Activated naive CD4-positive, alpha-beta T cell treated with anti-CD3 and anti-CD28 coated beads for 36 hours (primary cell): ENCODE measurements around the gene ATXN7L3. TPM values are rescaled to one million over a fixed set of nuclear protein-coding genes. Genes with fewer than 3 reads are reported as not detected.

Source experiments
- CTCF ChIA-PET: fragments of 350-600 bp; sonication (Branson Sonifier 250); formaldehyde crosslinking; loops from one replicate; lab custom pipeline; 2021; ENCODE audit warnings: antibody characterized with exemption; lab: Charles Lee
- DNase-seq: peaks from one replicate; pipeline ENCODE4 v3.0.0-alpha.2; 2020
- H3K27ac Mint-ChIP-seq: one replicate; pipeline ENCODE4 v1.8.0; 2021; ENCODE audit warnings: mild to moderate bottlenecking, mixed read lengths
- H3K27me3 Mint-ChIP-seq: one replicate; pipeline ENCODE4 v1.8.0; 2021; ENCODE audit warnings: low read depth, mixed read lengths
- H3K36me3 Mint-ChIP-seq: one replicate; pipeline ENCODE4 v1.8.0; 2021; ENCODE audit warnings: low read depth, mixed read lengths
- H3K4me1 Mint-ChIP-seq: one replicate; pipeline ENCODE4 v1.8.0; 2021; ENCODE audit warnings: low read depth, mixed read lengths
- H3K4me3 Mint-ChIP-seq: one replicate; pipeline ENCODE4 v1.8.0; 2021; ENCODE audit warnings: mild to moderate bottlenecking, moderate library complexity, mixed read lengths
- H3K9me3 Mint-ChIP-seq: one replicate; pipeline ENCODE4 v1.8.0; 2021; ENCODE audit warnings: mixed read lengths
- intact Hi-C: fragments of 100-400 bp; cut with micrococcal nuclease; formaldehyde crosslinking; loops from one replicate; pipeline ENCODE4 v1.15.1; 2023
- total RNA-seq, 2 experiments: library from RNA; stranded (reverse); gene quantifications; one replicate each; pipeline ENCODE4 v1.2.3, GENCODE V29; 2021

The ATXN7L3 gene
- total RNA-seq, 2 experiments from 2014 or later = 53.3 to 53.9 TPM

- intact Hi-C loops = no loop called here
- H3K27me3 Mint-ChIP-seq = no peaks in the 10 kb centered on the region
- CTCF ChIA-PET = interaction anchor here (0.7 to 1.2 kb wide), 2 partner anchors 138 to 1449 kb away, joined by 3 read pairs; no protein-coding TSS in a partner anchor
Observed at GRCh38 chr17:44207743-44208142, 8.1 kb upstream of the ATXN7L3 start.

GRCh38 chr17:44207319-44207718, 7.6 kb upstream of the ATXN7L3 start:
- no peak overlapping the region for H3K4me3 Mint-ChIP-seq
- peaks cover 59% of the 10 kb centered on the region for H3K4me1 Mint-ChIP-seq
- H3K27me3 Mint-ChIP-seq = no peaks in the 10 kb centered on the region
- DNase-seq = no peak
- intact Hi-C loops = no loop called here
- peaks cover 38% of the 10 kb centered on the region for H3K36me3 Mint-ChIP-seq
- no peaks in the 10 kb centered on the region for H3K9me3 Mint-ChIP-seq
- no peak overlapping the region for H3K27ac Mint-ChIP-seq
- CTCF ChIA-PET = interaction anchor here (1.5 kb wide), 1 partner anchor 162 kb away, joined by 4 read pairs; no protein-coding TSS in a partner anchor

More at GRCh38 chr17:44207743-44208142, 8.1 kb upstream of the ATXN7L3 start:
- Mint-ChIP-seq H3K27ac (peak overlapping the region; percentile 80), H3K36me3 (peaks cover 39% of the 10 kb centered on the region), H3K4me3 (no peak overlapping the region), H3K4me1 (peaks cover 60% of the 10 kb centered on the region), H3K9me3 (no peaks in the 10 kb centered on the region)
- DNase-seq = no peak

- H3K36me3 Mint-ChIP-seq = peaks cover 38% of the 10 kb centered on the region
- peaks cover 54% of the 10 kb centered on the region for H3K4me1 Mint-ChIP-seq
- H3K27me3 Mint-ChIP-seq = no peaks in the 10 kb centered on the region
- H3K9me3 Mint-ChIP-seq = no peaks in the 10 kb centered on the region
- no peak for DNase-seq
- intact Hi-C loops = no loop called here
- H3K4me3 Mint-ChIP-seq = no peak overlapping the region
- no peak overlapping the region for H3K27ac Mint-ChIP-seq
- CTCF ChIA-PET = interaction anchor here (1.5 kb wide), 1 partner anchor 163 kb away, joined by 4 read pairs; no protein-coding TSS in a partner anchor
Observed at GRCh38 chr17:44206825-44207155, 7.1 kb upstream of the ATXN7L3 start.

- intact Hi-C loops = no loop called here
- peak overlapping the region; percentile 42 for H3K27ac Mint-ChIP-seq
- DNase-seq = no peak
- peaks cover 35% of the 10 kb centered on the region for H3K36me3 Mint-ChIP-seq
- CTCF ChIA-PET = interaction anchor here (0.9 to 1.5 kb wide), 4 partner anchors 10 to 164 kb away, joined by 4 to 7 read pairs (median 5); no protein-coding TSS in a partner anchor
- H3K4me1 Mint-ChIP-seq = peaks cover 50% of the 10 kb centered on the region
- no peaks in the 10 kb centered on the region for H3K27me3 Mint-ChIP-seq
- H3K4me3 Mint-ChIP-seq = no peak overlapping the region
- no peaks in the 10 kb centered on the region for H3K9me3 Mint-ChIP-seq
Observed at GRCh38 chr17:44205962-44206824, 6.5 kb upstream of the ATXN7L3 start.

GRCh38 chr17:44204441-44204882, 4.8 kb upstream of the ATXN7L3 start:
- H3K9me3 Mint-ChIP-seq = no peaks in the 10 kb centered on the region
- H3K4me3 Mint-ChIP-seq = no peak overlapping the region
- peaks cover 26% of the 10 kb centered on the region for H3K36me3 Mint-ChIP-seq
- DNase-seq = no peak
- CTCF ChIA-PET = interaction anchor here (0.7 to 4.0 kb wide), 11 partner anchors 9 to 159 kb away, joined by 3 to 15 read pairs (median 5); partner anchors contain the start of genes FAM171A2 and TMUB2
- no peaks in the 10 kb centered on the region for H3K27me3 Mint-ChIP-seq
- H3K27ac Mint-ChIP-seq = peak overlapping the region; percentile 74
- intact Hi-C loops = no loop called here
- H3K4me1 Mint-ChIP-seq = peaks cover 40% of the 10 kb centered on the region

GRCh38 chr17:44203731-44204440, 4.2 kb upstream of the ATXN7L3 start:
- CTCF ChIA-PET = interaction anchor here (0.6 to 4.0 kb wide), 14 partner anchors 10 to 164 kb away, joined by 3 to 15 read pairs (median 5); partner anchors contain the start of genes FAM171A2, GRN and TMUB2
- peak; percentile 78 for DNase-seq
- H3K27me3 Mint-ChIP-seq = no peaks in the 10 kb centered on the region
- H3K4me3 Mint-ChIP-seq = no peak overlapping the region
- peaks cover 22% of the 10 kb centered on the region for H3K36me3 Mint-ChIP-seq
- intact Hi-C loops = loop anchor here (1.0 kb wide), 1 partner anchor 127 kb away; no protein-coding TSS in a partner anchor
- no peaks in the 10 kb centered on the region for H3K9me3 Mint-ChIP-seq
- peak overlapping the region; percentile 74 for H3K27ac Mint-ChIP-seq
- peaks cover 36% of the 10 kb centered on the region for H3K4me1 Mint-ChIP-seq

GRCh38 chr17:44202756-44203155, 3.1 kb upstream of the ATXN7L3 start:
- no peak overlapping the region for H3K27ac Mint-ChIP-seq
- no peaks in the 10 kb centered on the region for H3K27me3 Mint-ChIP-seq
- H3K9me3 Mint-ChIP-seq = no peaks in the 10 kb centered on the region
- H3K4me3 Mint-ChIP-seq = no peak overlapping the region
- peaks cover 34% of the 10 kb centered on the region for H3K4me1 Mint-ChIP-seq
- intact Hi-C loops = loop anchor here (1.0 kb wide), 1 partner anchor 129 kb away; no protein-coding TSS in a partner anchor
- CTCF ChIA-PET = interaction anchor here (0.6 to 4.0 kb wide), 7 partner anchors 8 to 165 kb away, joined by 3 to 32 read pairs (median 8); partner anchors contain the start of gene TMUB2
- no peak for DNase-seq
- H3K36me3 Mint-ChIP-seq = peaks cover 14% of the 10 kb centered on the region

GRCh38 chr17:44200478-44201155, 933 bp upstream of the ATXN7L3 start:
- CTCF ChIA-PET = interaction anchor here (1.0 to 4.0 kb wide), 5 partner anchors 10 to 131 kb away, joined by 3 to 32 read pairs (median 8); partner anchors contain the start of gene TMUB2
- Mint-ChIP-seq H3K4me1 (peaks cover 36% of the 10 kb centered on the region), H3K27ac (peak overlapping the region; percentile 91), H3K4me3 (peak overlapping the region; percentile 86), H3K27me3 (no peaks in the 10 kb centered on the region), H3K36me3 (peaks cover 12% of the 10 kb centered on the region), H3K9me3 (no peaks in the 10 kb centered on the region)
- peak; percentile 27 for DNase-seq
- intact Hi-C loops = loop anchor here (1.0 kb wide), 4 partner anchors 10 to 59 kb away; partner anchors contain the start of genes HROB and TMUB2

- H3K36me3 Mint-ChIP-seq = peaks cover 20% of the 10 kb centered on the region
- H3K27me3 Mint-ChIP-seq = no peaks in the 10 kb centered on the region
- H3K4me3 Mint-ChIP-seq = peak overlapping the region; percentile 74
- peaks cover 29% of the 10 kb centered on the region for H3K4me1 Mint-ChIP-seq
- intact Hi-C loops = no loop called here
- peak; percentile 53 for DNase-seq
- H3K27ac Mint-ChIP-seq = peak overlapping the region; percentile 83
- CTCF ChIA-PET = interaction anchor here (0.9 to 2.0 kb wide), 4 partner anchors 11 to 147 kb away, joined by 3 to 9 read pairs (median 6); partner anchors contain the start of gene GRN
- no peaks in the 10 kb centered on the region for H3K9me3 Mint-ChIP-seq
Observed at GRCh38 chr17:44198721-44199552, 747 bp downstream of the ATXN7L3 start.

- Mint-ChIP-seq H3K27ac (peak overlapping the region; percentile 83), H3K36me3 (peaks cover 22% of the 10 kb centered on the region), H3K27me3 (no peaks in the 10 kb centered on the region), H3K4me1 (peaks cover 21% of the 10 kb centered on the region), H3K4me3 (peak overlapping the region; percentile 74), H3K9me3 (no peaks in the 10 kb centered on the region)
- peak; percentile 54 for DNase-seq
- CTCF ChIA-PET = interaction anchor here (0.6 to 2.0 kb wide), 6 partner anchors 12 to 147 kb away, joined by 3 to 9 read pairs (median 4); partner anchors contain the start of gene GRN
- intact Hi-C loops = no loop called here
Observed at GRCh38 chr17:44197980-44198720, 1.5 kb downstream of the ATXN7L3 start.
